ENCODE data around the gene SERPINA5. TPM values are rescaled to one million over a fixed set of nuclear protein-coding genes. Genes with fewer than 3 reads are reported as not detected.

The SERPINA5 gene
- polyA plus RNA-seq, 1 of the 3 experiments (the other 2 are of a cell fraction) = 0.08 TPM

DNA sequence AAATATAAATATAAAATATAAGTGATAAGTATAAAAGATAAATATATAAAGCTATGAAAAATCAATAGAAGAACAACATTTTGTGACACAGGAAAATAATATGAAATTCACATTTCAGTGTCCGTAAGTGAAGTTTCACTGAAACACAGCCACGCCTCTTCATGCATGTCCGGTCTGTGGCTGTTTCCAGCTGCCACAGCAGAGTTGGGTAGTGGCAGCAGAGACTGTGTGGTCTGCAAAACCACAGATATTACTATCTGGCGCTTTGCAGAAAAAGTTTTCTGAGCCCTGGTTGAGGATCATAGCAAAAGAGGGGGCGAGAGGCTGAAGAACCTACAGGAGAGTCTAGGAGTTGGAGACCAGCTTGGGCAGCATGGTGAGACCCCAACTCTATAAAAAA lies 19.2 kb upstream of the SERPINA5 start:
- TF ChIP-seq TAF1 (IDR thresholded peaks at IDR 0.05; ENCODE audit: borderline replicate concordance, low read depth, low read length) (no peak), FOXM1 (IDR thresholded peaks at IDR 0.05; ENCODE audit: low read depth) (no peak), SIN3A (IDR thresholded peaks at IDR 0.05; ENCODE audit: borderline replicate concordance, low read depth, low read length) (no peak), TEAD4 (IDR thresholded peaks at IDR 0.05; ENCODE audit: borderline replicate concordance, insufficient read depth) (no peak), NFIC (IDR thresholded peaks at IDR 0.05; ENCODE audit: borderline replicate concordance) (no peak), RXRA (IDR thresholded peaks at IDR 0.05; ENCODE audit: borderline replicate concordance, low read depth) (no peak), RFX5 (IDR thresholded peaks at IDR 0.05; ENCODE audit: low read length) (no peak), GATA2 (CRISPR knock-in tag; IDR thresholded peaks at IDR 0.05) (no peak), ELF1 (IDR thresholded peaks at IDR 0.05) (no peak), GABPA (IDR thresholded peaks at IDR 0.05; ENCODE audit: low read depth) (no peak), FOXJ3 (CRISPR knock-in tag; IDR thresholded peaks at IDR 0.05) (no peak), MXI1 (IDR thresholded peaks at IDR 0.05; ENCODE audit: low read depth, low read length) (no peak), POLR2AphosphoS5 (IDR thresholded peaks at IDR 0.05; ENCODE audit: low read depth, low read length) (no peak), SMC3 (IDR thresholded peaks at IDR 0.05; ENCODE audit: low read depth, low read length) (no peak), RCOR1 (IDR thresholded peaks at IDR 0.05; ENCODE audit: low read length) (no peak)
- TF ChIP-seq, protein P1, sequence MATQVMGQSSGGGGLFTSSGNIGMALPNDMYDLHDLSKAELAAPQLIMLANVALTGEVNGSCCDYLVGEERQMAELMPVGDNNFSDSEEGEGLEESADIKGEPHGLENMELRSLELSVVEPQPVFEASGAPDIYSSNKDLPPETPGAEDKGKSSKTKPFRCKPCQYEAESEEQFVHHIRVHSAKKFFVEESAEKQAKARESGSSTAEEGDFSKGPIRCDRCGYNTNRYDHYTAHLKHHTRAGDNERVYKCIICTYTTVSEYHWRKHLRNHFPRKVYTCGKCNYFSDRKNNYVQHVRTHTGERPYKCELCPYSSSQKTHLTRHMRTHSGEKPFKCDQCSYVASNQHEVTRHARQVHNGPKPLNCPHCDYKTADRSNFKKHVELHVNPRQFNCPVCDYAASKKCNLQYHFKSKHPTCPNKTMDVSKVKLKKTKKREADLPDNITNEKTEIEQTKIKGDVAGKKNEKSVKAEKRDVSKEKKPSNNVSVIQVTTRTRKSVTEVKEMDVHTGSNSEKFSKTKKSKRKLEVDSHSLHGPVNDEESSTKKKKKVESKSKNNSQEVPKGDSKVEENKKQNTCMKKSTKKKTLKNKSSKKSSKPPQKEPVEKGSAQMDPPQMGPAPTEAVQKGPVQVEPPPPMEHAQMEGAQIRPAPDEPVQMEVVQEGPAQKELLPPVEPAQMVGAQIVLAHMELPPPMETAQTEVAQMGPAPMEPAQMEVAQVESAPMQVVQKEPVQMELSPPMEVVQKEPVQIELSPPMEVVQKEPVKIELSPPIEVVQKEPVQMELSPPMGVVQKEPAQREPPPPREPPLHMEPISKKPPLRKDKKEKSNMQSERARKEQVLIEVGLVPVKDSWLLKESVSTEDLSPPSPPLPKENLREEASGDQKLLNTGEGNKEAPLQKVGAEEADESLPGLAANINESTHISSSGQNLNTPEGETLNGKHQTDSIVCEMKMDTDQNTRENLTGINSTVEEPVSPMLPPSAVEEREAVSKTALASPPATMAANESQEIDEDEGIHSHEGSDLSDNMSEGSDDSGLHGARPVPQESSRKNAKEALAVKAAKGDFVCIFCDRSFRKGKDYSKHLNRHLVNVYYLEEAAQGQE (IDR thresholded peaks at IDR 0.05; ENCODE audit: low read depth, low read length) = no peak
- TF ChIP-seq, protein P2, sequence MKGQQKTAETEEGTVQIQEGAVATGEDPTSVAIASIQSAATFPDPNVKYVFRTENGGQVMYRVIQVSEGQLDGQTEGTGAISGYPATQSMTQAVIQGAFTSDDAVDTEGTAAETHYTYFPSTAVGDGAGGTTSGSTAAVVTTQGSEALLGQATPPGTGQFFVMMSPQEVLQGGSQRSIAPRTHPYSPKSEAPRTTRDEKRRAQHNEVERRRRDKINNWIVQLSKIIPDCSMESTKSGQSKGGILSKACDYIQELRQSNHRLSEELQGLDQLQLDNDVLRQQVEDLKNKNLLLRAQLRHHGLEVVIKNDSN (IDR thresholded peaks at IDR 0.05; ENCODE audit: borderline replicate concordance, low read depth) = no peak
- TF ChIP-seq, protein P3, sequence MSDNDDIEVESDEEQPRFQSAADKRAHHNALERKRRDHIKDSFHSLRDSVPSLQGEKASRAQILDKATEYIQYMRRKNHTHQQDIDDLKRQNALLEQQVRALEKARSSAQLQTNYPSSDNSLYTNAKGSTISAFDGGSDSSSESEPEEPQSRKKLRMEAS (IDR thresholded peaks at IDR 0.05; ENCODE audit: low read depth) = no peak
- Histone ChIP-seq H3K9me3 (no peaks in the 10 kb centered on the region), H3K79me2 (ENCODE audit: insufficient read depth) (no peaks in the 10 kb centered on the region), H3K27ac (ENCODE audit: low read depth in 2 of 2, low read length in 1 of 2) (no peak overlapping the region), H4K20me1 (ENCODE audit: insufficient read depth) (no peaks in the 10 kb centered on the region), H3F3A (replicated peaks; ENCODE audit: insufficient read depth) (no peaks in the 10 kb centered on the region), H3K4me3 (ENCODE audit: low read depth in 2 of 2, low read length in 1 of 2) (no peak overlapping the region), H3K4me2 (no peak overlapping the region), H3K9me2 (no peaks in the 10 kb centered on the region), H3K4me1 (ENCODE audit: control insufficient read depth in 1 of 2, insufficient read depth in 2 of 2, low read depth in 1 of 2, low read length in 1 of 2) (no peaks in the 10 kb centered on the region), H3K27me3 (ENCODE audit: insufficient read depth) (no peaks in the 10 kb centered on the region; the same call in 1 of the 2 replicates), H3K36me3 (replicated peaks in 1 of 2; ENCODE audit: control insufficient read depth in 1 of 2, insufficient read depth in 2 of 2, low read length in 1 of 2) (no peaks in the 10 kb centered on the region), H3K9ac (no peak overlapping the region), H2AFZ (ENCODE audit: low read depth) (no peak overlapping the region)
- no peak for DNase-seq
- POLR2A ChIA-PET = no interaction called here
- CTCF ChIA-PET = interaction anchor here (6.1 kb wide), 1 partner anchor 12 kb away, joined by 49 read pairs; no protein-coding TSS in a partner anchor
- 59% methylated on average over 5 of the region's 5 CpGs for WGBS (ENCODE audit: low lambda C conversion rate)

Data from SK-N-SH (cell line).